ENCODE measurements around the gene APOO. TPM values are rescaled to one million over a fixed set of nuclear protein-coding genes. Genes with fewer than 3 reads are reported as not detected.

APOO gene
- total RNA-seq, 2 donors from 2014 or later = 1.5 to 5.1 TPM

DNA sequence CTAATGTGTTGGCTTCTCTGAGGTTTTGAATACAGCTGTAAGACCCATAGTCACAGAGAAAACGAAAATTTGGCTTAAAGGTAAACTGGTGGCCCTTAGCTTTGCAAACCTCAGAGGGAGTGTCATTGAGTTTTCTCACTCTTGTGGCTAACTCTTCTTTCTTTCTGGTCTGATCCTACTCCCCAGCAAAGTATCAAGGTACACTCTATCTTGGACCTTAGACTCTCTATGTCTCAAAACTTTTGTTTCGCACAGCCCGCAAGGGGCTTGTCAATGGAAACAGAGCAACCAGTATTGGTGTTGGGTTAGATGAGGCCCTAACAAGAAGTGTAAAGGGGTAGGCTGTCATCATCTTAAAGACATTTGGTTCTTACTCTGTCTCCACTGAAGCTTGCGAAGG, 19.8 kb downstream of the APOO start:
- Histone ChIP-seq H3K4me1 (ENCODE audit: control insufficient read depth in 1 of 2, low read depth in 2 of 2) (peaks cover 0 to 4% of the 10 kb centered on the region in 2 donors), H3K27ac (no peak overlapping the region), H3K36me3 (no peaks in the 10 kb centered on the region), H3K9me3 (no peaks in the 10 kb centered on the region), H3K4me3 (no peak overlapping the region), H3K27me3 (replicated peaks; ENCODE audit: insufficient read depth) (no peaks in the 10 kb centered on the region)
- no peak for ATAC-seq (ENCODE audit: insufficient number of reproducible peaks, low FRiP score, low read depth)
- TF ChIP-seq, protein P1, sequence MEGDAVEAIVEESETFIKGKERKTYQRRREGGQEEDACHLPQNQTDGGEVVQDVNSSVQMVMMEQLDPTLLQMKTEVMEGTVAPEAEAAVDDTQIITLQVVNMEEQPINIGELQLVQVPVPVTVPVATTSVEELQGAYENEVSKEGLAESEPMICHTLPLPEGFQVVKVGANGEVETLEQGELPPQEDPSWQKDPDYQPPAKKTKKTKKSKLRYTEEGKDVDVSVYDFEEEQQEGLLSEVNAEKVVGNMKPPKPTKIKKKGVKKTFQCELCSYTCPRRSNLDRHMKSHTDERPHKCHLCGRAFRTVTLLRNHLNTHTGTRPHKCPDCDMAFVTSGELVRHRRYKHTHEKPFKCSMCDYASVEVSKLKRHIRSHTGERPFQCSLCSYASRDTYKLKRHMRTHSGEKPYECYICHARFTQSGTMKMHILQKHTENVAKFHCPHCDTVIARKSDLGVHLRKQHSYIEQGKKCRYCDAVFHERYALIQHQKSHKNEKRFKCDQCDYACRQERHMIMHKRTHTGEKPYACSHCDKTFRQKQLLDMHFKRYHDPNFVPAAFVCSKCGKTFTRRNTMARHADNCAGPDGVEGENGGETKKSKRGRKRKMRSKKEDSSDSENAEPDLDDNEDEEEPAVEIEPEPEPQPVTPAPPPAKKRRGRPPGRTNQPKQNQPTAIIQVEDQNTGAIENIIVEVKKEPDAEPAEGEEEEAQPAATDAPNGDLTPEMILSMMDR (IDR thresholded peaks at IDR 0.05) = no peak
- DNase-seq (ENCODE audit: low spot score) = no peak

DNA sequence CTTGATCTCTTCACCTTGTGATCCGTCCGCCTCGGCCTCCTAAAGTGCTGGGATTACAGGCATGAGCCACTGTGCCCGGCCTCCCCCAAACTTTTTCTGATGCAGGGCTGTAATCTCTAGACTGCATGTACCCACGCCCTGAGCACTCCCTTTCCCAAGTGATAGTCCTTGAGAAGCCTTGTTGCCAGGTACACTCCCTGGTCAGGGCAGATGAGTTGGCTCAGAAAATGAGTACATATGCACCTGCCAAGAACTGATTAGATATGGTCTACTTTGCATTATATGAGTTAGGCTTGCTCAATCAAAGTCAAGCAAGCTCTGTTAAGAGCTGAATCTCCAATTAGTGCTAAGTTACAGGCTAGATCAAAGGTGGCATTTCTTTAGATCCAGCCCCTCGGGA, 20.3 kb downstream of the APOO start:
- ATAC-seq (ENCODE audit: insufficient number of reproducible peaks, low FRiP score, low read depth) = no peak

DNA sequence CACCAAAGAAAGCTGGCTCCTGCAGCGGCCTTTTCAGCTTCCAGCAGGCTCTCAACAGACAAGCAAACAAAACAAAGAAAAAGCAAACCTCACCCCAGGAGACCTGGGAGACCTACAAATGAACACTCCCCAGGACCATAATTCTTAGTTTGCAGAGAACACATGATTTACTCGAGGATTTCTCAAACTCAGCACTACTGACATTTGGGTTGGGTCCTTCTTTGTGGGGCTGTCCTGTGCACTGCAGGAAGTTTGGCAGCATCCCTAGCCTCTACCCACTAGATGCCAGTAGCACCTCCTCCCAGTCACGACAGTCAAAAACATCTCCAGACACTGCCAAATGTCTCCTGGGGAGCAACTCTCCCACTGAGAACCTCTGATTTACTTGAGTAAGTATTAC, 21.9 kb downstream of the APOO start:
- no peak overlapping the region for H3K27ac ChIP-seq
- H3K36me3 ChIP-seq = no peaks in the 10 kb centered on the region
- peaks cover 0 to 4% of the 10 kb centered on the region in 2 donors for H3K4me1 ChIP-seq (ENCODE audit: control insufficient read depth in 1 of 2, low read depth in 2 of 2)
- H3K4me3 ChIP-seq = no peak overlapping the region
- no peak for ATAC-seq (ENCODE audit: insufficient number of reproducible peaks, low FRiP score, low read depth)
- TF ChIP-seq, protein P1 (IDR thresholded peaks at IDR 0.05) = no peak
- H3K9me3 ChIP-seq = no peaks in the 10 kb centered on the region
- DNase-seq (ENCODE audit: low spot score) = no peak
- H3K27me3 ChIP-seq (replicated peaks; ENCODE audit: insufficient read depth) = no peaks in the 10 kb centered on the region

More for the DNA sequence above, 20.3 kb downstream of the APOO start:
- Histone ChIP-seq H3K27me3 (replicated peaks; ENCODE audit: insufficient read depth) (no peaks in the 10 kb centered on the region), H3K4me3 (no peak overlapping the region), H3K36me3 (no peaks in the 10 kb centered on the region), H3K4me1 (ENCODE audit: control insufficient read depth in 1 of 2, low read depth in 2 of 2) (peaks cover 0 to 4% of the 10 kb centered on the region in 2 donors), H3K9me3 (no peaks in the 10 kb centered on the region), H3K27ac (no peak overlapping the region)
- TF ChIP-seq, protein P1 (IDR thresholded peaks at IDR 0.05) = no peak
- DNase-seq (ENCODE audit: low spot score) = no peak

GRCh38 chrX:23884427-23885024, 23.2 kb downstream of the APOO start:
- H3K4me3 ChIP-seq = no peak overlapping the region
- no peak overlapping the region for H3K27ac ChIP-seq
- no peaks in the 10 kb centered on the region for H3K9me3 ChIP-seq
- H3K4me1 ChIP-seq (ENCODE audit: control insufficient read depth in 1 of 2, low read depth in 2 of 2) = peaks cover 0 to 4% of the 10 kb centered on the region in 2 donors
- TF ChIP-seq, protein P1 (IDR thresholded peaks at IDR 0.05) = no peak
- no peak for DNase-seq (ENCODE audit: low spot score)
- H3K27me3 ChIP-seq (replicated peaks; ENCODE audit: insufficient read depth) = no peaks in the 10 kb centered on the region
- H3K36me3 ChIP-seq = no peaks in the 10 kb centered on the region
- ATAC-seq (ENCODE audit: insufficient number of reproducible peaks, low FRiP score, low read depth) = no peak

DNA sequence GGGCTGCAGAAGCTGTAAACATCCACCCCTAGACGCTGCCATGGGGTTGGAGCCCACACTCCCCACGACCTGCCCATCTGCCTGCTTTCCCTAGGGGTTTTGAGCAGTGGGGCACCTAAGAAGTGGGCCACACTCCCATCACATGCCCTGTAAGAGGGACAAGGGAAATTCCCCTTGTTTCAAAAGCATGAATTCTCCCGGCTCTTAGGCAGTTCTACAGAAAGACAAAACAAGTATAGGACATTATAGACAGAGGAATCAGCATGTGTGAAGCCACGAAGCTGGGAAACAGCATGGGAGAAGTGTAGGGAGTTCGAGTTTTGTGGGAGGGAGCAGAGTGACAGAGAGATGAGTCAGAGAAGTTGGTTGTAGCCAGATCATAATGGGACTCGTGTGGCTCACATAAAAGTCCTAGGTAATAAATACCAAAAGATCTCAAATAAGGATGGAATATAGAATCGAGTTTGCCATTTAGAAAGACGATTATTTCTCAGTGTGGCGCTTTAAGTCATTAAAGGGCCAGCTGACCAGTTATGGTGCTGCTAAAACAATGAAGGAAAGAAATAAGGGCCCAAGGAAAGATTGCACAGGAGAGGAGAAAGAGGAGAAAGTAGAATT, 23.9 kb downstream of the APOO start:
- Histone ChIP-seq H3K4me3 (no peak overlapping the region), H3K4me1 (ENCODE audit: control insufficient read depth in 1 of 2, low read depth in 2 of 2) (peaks cover 0 to 4% of the 10 kb centered on the region in 2 donors), H3K27me3 (replicated peaks; ENCODE audit: insufficient read depth) (no peaks in the 10 kb centered on the region), H3K9me3 (no peaks in the 10 kb centered on the region), H3K36me3 (no peaks in the 10 kb centered on the region), H3K27ac (no peak overlapping the region)
- ATAC-seq (ENCODE audit: insufficient number of reproducible peaks, low FRiP score, low read depth) = no peak
- TF ChIP-seq, protein P1 (IDR thresholded peaks at IDR 0.05) = no peak
- DNase-seq (ENCODE audit: low spot score) = no peak
